GM18511 (cell line): ENCODE data around the gene CAPZA1.

Experiments used
- ATAC-seq: cut with Tn5 transposase; IDR thresholded peaks from one replicate; pipeline ENCODE4 v1.9.1; 2021; ENCODE audit warnings: mild to moderate bottlenecking, moderate library complexity; ENCODE audit not compliant: unreplicated experiment

Gene CAPZA1

GRCh38 chr1:112675728-112676381 is 56.2 kb downstream of the CAPZA1 start:
- ATAC-seq = no peak

DNA sequence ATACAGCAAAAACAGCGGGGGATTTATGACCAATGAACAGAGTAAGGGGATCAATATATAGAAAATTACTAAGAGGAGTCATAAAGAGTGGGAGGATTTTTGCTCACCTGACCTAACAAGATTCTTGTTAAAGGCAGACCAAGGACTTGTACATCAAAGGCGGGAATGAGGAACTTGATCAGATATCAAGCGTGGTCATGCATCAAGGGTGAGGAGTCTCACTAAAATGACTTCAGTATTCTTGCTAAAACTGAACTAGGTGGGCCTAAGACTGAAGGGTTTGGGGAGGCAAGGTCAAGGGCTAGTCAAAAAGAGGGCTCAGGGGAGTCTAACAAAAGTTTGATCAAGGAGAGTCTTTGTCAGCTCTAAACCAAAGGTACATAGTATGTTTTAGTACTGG is 56.9 kb downstream of the CAPZA1 start:
- no peak for ATAC-seq

GRCh38 chr1:112677501-112677900 is 57.9 kb downstream of the CAPZA1 start:
- ATAC-seq = no peak

- ATAC-seq = no peak
Observed at GRCh38 chr1:112678605-112679004, 59.0 kb downstream of the CAPZA1 start.

GRCh38 chr1:112685913-112686312 is 66.3 kb downstream of the CAPZA1 start:
- no peak for ATAC-seq

GRCh38 chr1:112686417-112686816 is 66.8 kb downstream of the CAPZA1 start:
- ATAC-seq = no peak

GRCh38 chr1:112686835-112687234 is 67.2 kb downstream of the CAPZA1 start:
- no peak for ATAC-seq

DNA sequence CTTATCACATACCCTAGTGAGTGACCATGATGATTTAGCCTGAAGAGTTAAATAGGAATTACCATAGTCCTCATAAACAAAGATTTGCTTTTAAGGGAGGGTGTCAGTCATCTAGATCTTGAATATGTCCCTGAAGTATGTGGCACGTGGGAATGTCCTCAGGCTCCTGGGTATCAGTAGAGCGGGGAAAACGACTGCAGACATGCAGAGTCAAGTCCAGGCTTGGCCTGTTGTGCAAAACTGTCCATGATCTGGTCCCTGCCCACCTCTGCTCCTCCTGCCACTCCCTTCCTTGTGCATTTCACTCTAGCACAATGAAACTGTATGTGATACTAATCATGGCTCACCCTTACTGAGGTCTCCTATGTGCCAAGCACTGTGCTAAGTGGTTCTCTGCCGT is 67.7 kb downstream of the CAPZA1 start:
- ATAC-seq = no peak

DNA sequence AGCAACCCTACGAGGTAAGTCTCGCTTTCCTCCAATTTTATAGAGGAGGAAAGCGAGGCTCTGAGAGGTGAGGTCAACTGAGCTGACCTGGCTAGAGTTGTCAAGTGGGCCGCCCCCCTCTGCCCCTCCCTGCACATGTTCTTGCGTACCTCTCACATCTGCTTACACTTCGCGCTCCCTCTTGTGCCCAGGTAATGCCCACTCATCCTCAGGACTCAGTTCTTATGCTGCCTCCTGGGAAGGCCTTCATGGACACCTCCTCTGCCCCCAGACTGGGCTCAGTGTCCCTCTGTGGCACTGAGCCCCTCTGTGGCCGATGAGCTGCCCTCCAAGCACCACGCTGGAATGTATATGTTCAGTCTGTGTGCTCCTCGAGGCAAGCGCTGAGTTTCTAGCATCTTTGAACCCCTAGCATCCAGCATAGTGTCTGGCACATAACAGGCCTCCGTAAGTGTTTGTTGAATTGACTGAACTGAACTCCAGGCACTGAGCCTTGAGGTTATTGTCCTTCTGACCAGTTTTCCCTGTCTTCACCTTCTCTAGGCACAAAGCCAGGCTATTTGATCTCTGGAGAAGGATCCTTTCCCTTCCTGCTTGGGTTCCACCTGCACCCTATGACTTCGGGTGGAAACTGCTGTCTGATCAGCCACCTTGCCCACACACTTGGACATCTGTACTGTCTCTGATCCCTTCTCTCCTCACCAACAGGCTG is 68.3 kb downstream of the CAPZA1 start:
- no peak for ATAC-seq

GRCh38 chr1:112688781-112689193 is 69.2 kb downstream of the CAPZA1 start:
- no peak for ATAC-seq

DNA sequence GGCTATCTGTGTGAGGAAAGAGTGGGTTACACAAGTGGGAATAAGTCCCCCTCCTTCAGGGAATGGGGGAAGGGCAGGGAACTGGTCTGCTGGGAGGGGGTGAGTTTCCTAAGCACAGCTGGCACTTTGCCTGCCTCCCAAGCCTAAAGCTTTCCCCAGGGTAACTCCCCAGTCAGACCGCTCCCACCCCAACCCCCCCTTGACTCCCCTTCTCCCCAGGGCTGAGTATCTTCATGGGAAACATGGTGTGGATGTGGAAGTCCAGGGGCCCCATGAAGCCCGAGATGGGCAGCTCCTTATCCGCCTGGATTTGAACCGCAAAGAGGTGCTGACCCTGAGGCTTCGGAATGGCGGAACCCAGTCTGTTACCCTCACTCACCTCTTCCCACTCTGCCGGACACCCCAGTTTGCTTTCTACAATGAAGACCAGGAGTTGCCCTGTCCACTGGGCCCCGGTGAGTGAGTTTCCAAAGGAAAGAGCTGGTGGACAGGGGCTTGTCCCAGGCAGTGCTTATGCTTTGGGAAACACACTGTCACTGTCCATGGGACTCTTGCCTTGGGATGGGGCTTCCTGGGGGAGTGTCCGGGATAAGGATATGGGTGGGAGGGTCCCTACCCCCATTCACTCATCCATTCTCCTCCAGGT is 69.7 kb downstream of the CAPZA1 start:
- no peak for ATAC-seq

GRCh38 chr1:112689842-112690237 is 70.2 kb downstream of the CAPZA1 start:
- no peak for ATAC-seq

GRCh38 chr1:112692681-112693080 is 73.0 kb downstream of the CAPZA1 start:
- ATAC-seq = no peak

- ATAC-seq = no peak
Observed at GRCh38 chr1:112693821-112694220, 74.2 kb downstream of the CAPZA1 start.

DNA sequence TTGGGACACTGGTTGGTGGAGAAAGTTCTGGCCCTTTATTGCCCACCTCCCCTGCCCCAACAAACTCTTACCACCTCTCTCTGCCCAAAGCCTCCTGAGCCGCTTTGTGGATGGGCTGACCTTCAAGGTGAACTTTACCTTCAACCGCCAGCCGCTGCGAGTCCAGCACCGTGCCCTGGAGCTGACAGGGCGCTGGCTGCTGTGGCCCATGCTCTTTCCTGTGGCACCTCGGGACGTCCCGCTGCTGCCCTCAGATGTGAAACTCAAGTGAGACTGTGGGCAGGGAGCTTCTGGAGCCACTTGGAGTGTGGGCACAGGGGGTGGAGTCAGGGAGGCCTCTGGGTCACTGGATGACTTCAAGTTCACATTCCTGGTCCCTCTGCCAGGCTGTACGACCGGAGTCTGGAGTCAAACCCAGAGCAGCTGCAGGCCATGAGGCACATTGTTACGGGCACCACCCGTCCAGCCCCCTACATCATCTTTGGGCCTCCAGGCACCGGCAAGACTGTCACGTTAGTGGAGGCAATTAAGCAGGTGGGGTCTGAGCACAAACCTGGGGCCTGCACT is 74.8 kb downstream of the CAPZA1 start:
- ATAC-seq = no peak

GRCh38 chr1:112695276-112695675 is 75.6 kb downstream of the CAPZA1 start:
- no peak for ATAC-seq

GRCh38 chr1:112696578-112697314 is 77.1 kb downstream of the CAPZA1 start:
- no peak for ATAC-seq

DNA sequence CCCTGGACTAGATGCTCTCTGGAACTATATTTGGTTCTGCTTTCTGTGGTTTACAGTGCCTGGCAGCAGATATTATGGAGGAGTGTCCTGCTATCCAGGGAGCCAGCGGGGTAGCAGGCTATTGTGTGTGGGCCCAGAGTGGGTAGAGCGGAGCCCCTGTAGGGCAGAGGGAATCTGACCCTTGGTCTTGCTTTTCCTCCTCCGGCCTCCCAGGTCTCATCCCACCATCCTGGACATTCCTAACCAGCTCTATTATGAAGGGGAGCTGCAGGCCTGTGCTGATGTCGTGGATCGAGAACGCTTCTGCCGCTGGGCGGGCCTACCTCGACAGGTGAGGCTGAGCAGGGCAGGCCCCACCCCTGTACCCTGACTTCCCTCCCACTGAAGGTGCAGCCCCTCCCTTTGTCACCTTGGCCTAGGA is 78.2 kb downstream of the CAPZA1 start:
- ATAC-seq = no peak

GRCh38 chr1:112698366-112699310 is 79.0 kb downstream of the CAPZA1 start:
- ATAC-seq = no peak
